ENCODE data around the gene OR1J4. TPM values are rescaled to one million over a fixed set of nuclear protein-coding genes. Genes with fewer than 3 reads are reported as not detected.

The OR1J4 gene
- not detected for total RNA-seq

GRCh38 chr9:122518841-122519240 is at the start of gene OR1J4:
Gene OR1J4, plus strand, starts transcription at chr9:122519141. Its CDS starts 0 bp downstream, at chr9:122519141.
- DNase-seq (ENCODE audit: extremely low spot score): no peak
- Histone ChIP-seq H3K36me3 (no peaks in the 10 kb centered on the region), H3K4me3 (no peak within 1 kb of the TSS), H3K27me3 (no peaks in the 10 kb centered on the region), H3K4me1 (no peaks in the 10 kb centered on the region), H3K9me3 (no peaks in the 10 kb centered on the region), H3K27ac (replicated peaks in 1 of 4) (no peak within 1 kb of the TSS)
- TF ChIP-seq EP300 (IDR thresholded peaks at IDR 0.05): no peak
- TF ChIP-seq POLR2AphosphoS5 (IDR thresholded peaks at IDR 0.05): no peak
- no peak for TF ChIP-seq CTCF (IDR thresholded peaks at IDR 0.05)
- TF ChIP-seq POLR2A (IDR thresholded peaks at IDR 0.05; ENCODE audit: low read depth): no peak
- 79% methylated on average over 4 of the region's 4 CpGs for WGBS
- intact Hi-C loops (cut with DNase I): no loop called here

- Histone ChIP-seq H3K9me3 (no peaks in the 10 kb centered on the region), H3K4me1 (peaks cover 0 to 2% (median 0%) of the 10 kb centered on the region in 4 donors), H3K27ac (replicated peaks in 1 of 4) (no peak overlapping the region), H3K27me3 (no peaks in the 10 kb centered on the region), H3K4me3 (no peak overlapping the region), H3K36me3 (no peaks in the 10 kb centered on the region)
- intact Hi-C loops (cut with DNase I): no loop called here
- 75% methylated on average over 3 of the region's 3 CpGs for WGBS
- no peak for DNase-seq (ENCODE audit: extremely low spot score)
- TF ChIP-seq POLR2AphosphoS5 (IDR thresholded peaks at IDR 0.05) (no peak), EP300 (IDR thresholded peaks at IDR 0.05) (no peak), POLR2A (IDR thresholded peaks at IDR 0.05; ENCODE audit: low read depth) (no peak), CTCF (IDR thresholded peaks at IDR 0.05) (no peak)
Observed at GRCh38 chr9:122474561-122474960, 44.4 kb upstream of the OR1J4 start.

DNA sequence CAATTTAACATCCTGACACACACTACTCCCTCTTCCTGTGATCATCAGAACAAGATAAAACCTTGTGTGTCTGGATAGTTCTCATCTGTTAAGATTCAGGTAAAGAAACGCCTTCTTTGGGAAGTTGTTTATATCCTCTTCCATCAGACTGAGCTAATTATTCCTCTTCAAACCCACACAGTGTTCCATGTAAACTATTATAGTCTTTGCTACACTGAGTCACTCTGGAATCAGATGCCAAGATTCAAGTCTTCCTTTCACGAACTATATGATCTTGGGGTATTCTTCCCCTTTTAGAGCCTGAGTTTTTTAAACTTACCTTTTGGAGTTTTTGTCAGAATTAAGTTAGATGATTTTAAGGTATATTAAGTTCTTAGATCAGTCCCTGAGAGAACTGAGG is 43.2 kb upstream of the OR1J4 start:
- Histone ChIP-seq H3K4me3 (no peak overlapping the region), H3K9me3 (no peaks in the 10 kb centered on the region), H3K36me3 (no peaks in the 10 kb centered on the region), H3K27me3 (no peaks in the 10 kb centered on the region), H3K27ac (replicated peaks in 1 of 4) (no peak overlapping the region), H3K4me1 (peaks cover 0 to 2% (median 0%) of the 10 kb centered on the region in 4 donors)
- intact Hi-C loops (cut with DNase I): no loop called here
- WGBS: 32% methylated on average over 2 of the region's 2 CpGs
- DNase-seq (ENCODE audit: extremely low spot score): no peak
- no peak for TF ChIP-seq POLR2A (IDR thresholded peaks at IDR 0.05; ENCODE audit: low read depth)
- no peak for TF ChIP-seq EP300 (IDR thresholded peaks at IDR 0.05)
- TF ChIP-seq POLR2AphosphoS5 (IDR thresholded peaks at IDR 0.05): no peak
- TF ChIP-seq CTCF (IDR thresholded peaks at IDR 0.05): no peak

DNA sequence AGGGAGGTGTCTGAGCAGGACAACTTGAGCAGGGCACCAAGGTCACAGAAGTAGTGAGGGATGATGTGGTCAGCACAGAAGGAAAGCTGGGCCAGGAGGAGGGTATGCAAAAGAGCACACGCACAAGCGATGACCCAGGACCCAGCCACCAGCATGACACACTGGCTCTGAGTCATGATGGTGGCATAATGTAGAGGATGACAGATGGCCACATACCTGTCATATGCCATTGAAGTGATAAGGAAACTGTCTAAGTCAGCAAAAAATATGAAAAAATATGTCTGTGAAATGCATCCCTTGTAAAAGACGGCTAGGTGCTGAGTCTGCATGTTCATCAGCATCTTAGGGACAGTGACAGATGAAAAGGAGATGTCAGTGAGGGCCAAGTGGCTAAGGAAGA is 41.6 kb upstream of the OR1J4 start:
- intact Hi-C loops (cut with DNase I): no loop called here
- Histone ChIP-seq H3K36me3 (no peaks in the 10 kb centered on the region), H3K4me1 (peaks cover 0 to 2% (median 0%) of the 10 kb centered on the region in 4 donors), H3K27me3 (no peaks in the 10 kb centered on the region), H3K27ac (replicated peaks in 1 of 4) (no peak overlapping the region), H3K9me3 (no peaks in the 10 kb centered on the region), H3K4me3 (no peak overlapping the region)
- TF ChIP-seq EP300 (IDR thresholded peaks at IDR 0.05) (no peak), CTCF (IDR thresholded peaks at IDR 0.05) (no peak), POLR2A (IDR thresholded peaks at IDR 0.05; ENCODE audit: low read depth) (no peak), POLR2AphosphoS5 (IDR thresholded peaks at IDR 0.05) (no peak)
- DNase-seq (ENCODE audit: extremely low spot score): no peak
- WGBS: 84% methylated on average over 3 of the region's 3 CpGs

GRCh38 chr9:122477826-122478225 is 41.1 kb upstream of the OR1J4 start, which contains the start of gene OR1J1:
Gene OR1J1, minus strand, starts transcription at chr9:122477926. Its CDS starts 0 bp downstream, at chr9:122477926.
- Histone ChIP-seq H3K4me3 (no peak within 1 kb of the TSS), H3K27ac (replicated peaks in 1 of 4) (no peak within 1 kb of the TSS), H3K4me1 (peaks cover 0 to 2% (median 0%) of the 10 kb centered on the region in 4 donors), H3K9me3 (no peaks in the 10 kb centered on the region), H3K27me3 (no peaks in the 10 kb centered on the region), H3K36me3 (no peaks in the 10 kb centered on the region)
- 86% methylated on average over 6 of the region's 6 CpGs for WGBS
- intact Hi-C loops (cut with DNase I): no loop called here
- no peak for DNase-seq (ENCODE audit: extremely low spot score)
- TF ChIP-seq POLR2A (IDR thresholded peaks at IDR 0.05; ENCODE audit: low read depth) (no peak), EP300 (IDR thresholded peaks at IDR 0.05) (no peak), POLR2AphosphoS5 (IDR thresholded peaks at IDR 0.05) (no peak), CTCF (IDR thresholded peaks at IDR 0.05) (no peak)

Data from esophagus muscularis mucosa (tissue), 4 donors.